Left colon (tissue), 2 donors: ENCODE measurements around the gene CHST8. TPM values are rescaled to one million over a fixed set of nuclear protein-coding genes. Genes with fewer than 3 reads are reported as not detected.

ENCODE experiments used
- ATAC-seq: fragments of 200-7000 bp; cut with Tn5 transposase; one replicate; pipeline ENCODE4 v1.9.1; 2020; ENCODE audit warnings: mild to moderate bottlenecking, moderate library complexity
- DNase-seq, 2 donors: peaks; one replicate each; pipeline ENCODE4 v3.0.0-alpha.2; 2020
- intact Hi-C, 2 donors: fragments of 100-400 bp; cut with DNase I in 1 of 2; cut with micrococcal nuclease in 1 of 2; formaldehyde crosslinking; loops; one replicate each; pipeline versions ENCODE4 v1.11.2 to v1.14.0; 2022; cut with DNase I, micrococcal nuclease
- total RNA-seq, 2 donors: library from RNA; stranded (reverse); fragmentation: NEBNext Ultra II Directional; extraction: Animal tissue kit (Norgen Biotek cat#: 25700); gene quantifications; one replicate each; pipeline ENCODE4 v1.2.1, GENCODE V29; 2021
- donor health status: DM: no; HTN: no; CAD: no.
- donor health status: DM: yes; HTN: yes; CAD: no.

The CHST8 gene
- total RNA-seq, 2 donors from 2014 or later: not detected

DNA sequence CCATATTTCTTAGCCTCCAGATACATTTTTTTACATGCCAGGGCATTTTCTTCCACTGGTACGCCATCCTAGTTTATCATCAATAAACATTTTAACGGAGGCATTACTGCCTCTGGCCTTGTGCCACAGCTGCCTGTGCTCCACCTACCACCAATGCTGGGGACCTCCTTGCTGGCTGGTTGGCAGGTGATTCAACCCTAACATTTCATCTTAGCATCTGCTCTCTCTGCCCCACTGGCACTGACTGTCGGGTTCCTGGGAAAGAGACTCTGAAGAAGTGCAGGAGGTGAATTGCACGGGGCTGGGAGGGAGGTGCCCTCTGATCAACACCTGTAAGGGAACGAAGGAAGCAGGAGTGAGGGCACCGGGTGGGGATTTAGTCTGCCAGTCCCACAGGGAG is 123.5 kb downstream of the CHST8 start:
- intact Hi-C loops: no loop called here
- DNase-seq: no peak
- ATAC-seq: no peak

DNA sequence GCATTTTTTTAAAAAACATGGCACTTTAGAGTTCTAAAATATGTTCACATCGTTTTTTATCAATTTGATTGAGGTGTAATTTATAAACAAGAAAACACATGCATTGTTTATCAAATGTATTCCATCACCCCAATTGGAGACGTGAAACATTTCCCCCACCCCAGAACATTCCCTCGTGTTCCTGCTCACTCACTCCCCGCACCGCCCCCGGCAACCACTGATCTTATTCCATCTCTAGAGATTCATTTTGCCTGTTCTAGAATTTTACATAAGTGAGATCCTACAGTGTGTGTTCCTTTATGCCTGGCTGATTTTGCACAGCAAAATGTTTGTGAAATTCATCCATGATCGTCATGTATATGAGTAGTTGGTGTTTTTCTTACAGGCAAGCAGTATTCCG is 124.4 kb downstream of the CHST8 start:
- ATAC-seq (no peak), DNase-seq (no peak)
- intact Hi-C loops: no loop called here

DNA sequence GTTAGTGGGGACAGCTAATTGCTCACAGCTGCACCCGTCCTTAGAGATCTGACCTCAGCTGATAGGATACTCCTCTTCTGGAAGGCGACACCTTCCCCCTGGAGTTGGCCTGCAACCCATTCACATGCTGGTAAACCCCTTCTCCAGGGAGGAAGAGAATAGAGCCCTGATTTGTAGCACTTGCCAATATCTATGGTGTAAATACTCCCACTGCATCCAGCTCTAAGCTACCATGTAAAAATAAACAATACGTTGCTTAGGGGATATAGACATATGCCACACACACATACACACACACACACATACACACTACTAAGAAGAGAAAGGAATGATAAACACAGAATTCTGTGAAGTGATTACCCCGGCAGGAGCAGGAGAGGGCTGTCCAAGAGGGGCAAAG is 125.5 kb downstream of the CHST8 start:
- DNase-seq (no peak), ATAC-seq (no peak)
- intact Hi-C loops: no loop called here

DNA sequence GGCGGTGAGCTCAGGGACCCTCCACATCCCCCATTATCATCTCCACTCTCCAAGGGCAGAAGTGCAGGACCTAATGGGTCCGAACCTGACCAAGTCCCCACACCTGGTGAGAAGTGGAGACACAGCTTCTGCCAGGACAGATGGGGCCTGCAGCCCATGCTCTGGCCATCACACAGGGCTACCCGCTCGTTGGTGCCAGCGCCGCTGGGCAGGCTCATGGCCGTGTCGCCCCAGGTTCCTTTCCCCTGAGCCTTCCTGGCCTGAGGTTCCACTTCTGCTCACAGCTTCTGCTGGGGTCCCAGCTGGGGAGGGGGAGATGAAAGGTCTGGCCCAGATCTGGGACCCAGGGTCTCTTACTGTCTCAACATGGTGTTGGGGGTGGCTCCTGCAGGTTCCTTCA is 126.5 kb downstream of the CHST8 start:
- ATAC-seq (no peak), DNase-seq (no peak)
- intact Hi-C loops: no loop called here

DNA sequence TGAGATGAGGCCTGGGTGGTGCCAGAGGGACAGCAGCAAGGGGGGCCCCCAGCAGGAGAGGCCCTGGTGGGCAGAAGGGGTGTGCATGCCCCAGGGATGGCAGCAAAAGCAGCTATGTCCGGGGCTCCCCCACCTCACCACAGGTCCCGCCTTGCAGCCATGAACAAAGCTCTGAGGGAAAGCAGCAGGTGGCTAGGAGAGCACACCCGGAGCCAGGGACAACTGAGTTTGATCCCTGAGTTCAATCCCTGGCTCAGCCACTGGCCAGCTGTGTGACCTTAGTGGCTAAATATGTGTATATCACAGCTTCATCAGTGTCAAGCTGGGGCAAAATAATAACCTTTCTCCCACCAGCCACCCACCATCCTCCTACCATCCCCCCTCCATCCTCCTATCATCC is 127.3 kb downstream of the CHST8 start:
- no peak for ATAC-seq
- intact Hi-C loops: no loop called here

DNA sequence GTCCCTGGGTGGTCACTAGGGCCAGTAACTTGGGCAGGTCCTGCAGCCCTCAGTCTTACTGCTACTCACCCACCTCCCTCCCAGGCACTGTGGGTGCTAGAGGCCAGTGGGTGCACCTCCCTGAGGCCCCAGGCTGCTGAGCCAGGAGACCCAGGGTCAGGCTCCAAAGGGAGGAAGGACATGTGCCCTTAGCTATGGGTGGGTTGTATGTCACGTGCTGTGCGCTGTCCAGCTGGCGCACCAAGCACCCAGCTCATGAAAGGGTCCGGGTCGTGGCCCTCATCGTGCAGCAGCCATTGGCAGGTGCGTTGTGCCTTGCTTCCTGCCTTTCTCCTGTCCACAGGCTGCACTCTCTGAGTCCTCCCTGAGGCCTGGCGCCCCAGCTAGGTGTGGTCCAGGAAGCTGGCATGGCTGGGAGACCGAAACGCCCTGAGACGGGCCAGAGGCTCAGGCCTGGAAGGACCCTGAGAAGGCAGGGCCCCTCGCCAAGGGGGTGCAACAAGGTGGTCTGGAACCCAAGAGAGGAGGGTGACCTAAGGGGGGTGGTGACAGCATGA is 127.9 kb downstream of the CHST8 start:
- DNase-seq (no peak), ATAC-seq (no peak)
- intact Hi-C loops: no loop called here

More for the DNA sequence above, 127.3 kb downstream of the CHST8 start:
- DNase-seq: no peak

DNA sequence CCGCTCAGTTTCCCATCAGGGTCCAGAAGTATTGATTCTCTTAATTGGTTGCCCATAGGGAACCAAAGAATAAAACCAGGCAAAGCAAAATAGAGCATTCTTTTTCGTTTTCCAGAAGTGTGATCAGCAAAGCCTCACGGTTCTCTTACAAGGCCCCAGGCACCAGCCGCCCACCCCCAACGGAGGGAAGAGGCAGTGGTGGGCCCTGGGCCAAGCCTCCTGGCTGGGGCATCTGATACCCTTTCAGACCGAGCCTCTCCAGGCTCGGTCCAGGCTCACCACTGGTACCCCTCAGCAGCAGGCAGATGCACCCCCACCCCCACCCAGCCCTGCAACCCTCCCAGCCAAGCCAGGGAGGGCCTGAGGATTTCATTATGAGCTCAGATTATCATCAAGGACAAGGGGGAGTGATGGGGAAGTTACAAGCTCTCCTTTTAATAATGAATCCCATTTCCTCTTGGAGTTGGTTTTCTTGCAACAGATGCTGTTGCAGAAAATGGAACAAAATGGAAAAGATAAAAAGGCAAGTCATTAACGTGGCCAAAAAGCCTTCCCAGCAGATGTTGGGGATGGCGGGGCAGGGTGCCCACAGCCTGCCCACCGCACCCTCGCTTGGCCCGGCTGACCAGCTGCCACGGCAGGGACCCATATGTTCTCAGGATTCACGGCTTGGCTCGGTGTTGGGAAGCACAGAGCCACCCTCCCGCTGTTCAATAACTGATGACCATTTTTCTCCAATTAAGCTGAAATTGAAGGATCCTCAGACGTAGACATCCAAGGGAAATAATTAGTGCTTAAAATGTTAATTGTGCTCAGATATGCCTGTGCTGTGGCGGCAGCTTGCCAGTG is 129.1 kb downstream of the CHST8 start:
- no peak for DNase-seq
- ATAC-seq: no peak
- intact Hi-C loops: no loop called here

DNA sequence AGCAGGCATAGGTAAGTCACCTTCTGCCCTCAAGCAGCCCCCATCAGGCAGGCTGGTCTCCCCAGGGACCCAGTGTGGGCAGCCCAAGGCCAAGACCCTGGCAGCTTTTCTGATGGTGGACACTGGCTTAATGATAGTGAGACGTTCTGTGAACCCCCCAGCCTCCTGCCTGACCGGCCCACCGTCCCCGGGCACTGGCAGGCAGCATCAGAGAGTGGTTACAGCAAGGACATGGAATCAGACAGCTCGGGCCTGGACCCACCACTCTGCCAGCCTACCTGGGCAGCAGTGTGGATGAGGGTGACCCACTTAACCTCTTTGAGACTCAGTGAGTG is 129.7 kb downstream of the CHST8 start:
- DNase-seq (no peak), ATAC-seq (no peak)
- intact Hi-C loops: no loop called here

DNA sequence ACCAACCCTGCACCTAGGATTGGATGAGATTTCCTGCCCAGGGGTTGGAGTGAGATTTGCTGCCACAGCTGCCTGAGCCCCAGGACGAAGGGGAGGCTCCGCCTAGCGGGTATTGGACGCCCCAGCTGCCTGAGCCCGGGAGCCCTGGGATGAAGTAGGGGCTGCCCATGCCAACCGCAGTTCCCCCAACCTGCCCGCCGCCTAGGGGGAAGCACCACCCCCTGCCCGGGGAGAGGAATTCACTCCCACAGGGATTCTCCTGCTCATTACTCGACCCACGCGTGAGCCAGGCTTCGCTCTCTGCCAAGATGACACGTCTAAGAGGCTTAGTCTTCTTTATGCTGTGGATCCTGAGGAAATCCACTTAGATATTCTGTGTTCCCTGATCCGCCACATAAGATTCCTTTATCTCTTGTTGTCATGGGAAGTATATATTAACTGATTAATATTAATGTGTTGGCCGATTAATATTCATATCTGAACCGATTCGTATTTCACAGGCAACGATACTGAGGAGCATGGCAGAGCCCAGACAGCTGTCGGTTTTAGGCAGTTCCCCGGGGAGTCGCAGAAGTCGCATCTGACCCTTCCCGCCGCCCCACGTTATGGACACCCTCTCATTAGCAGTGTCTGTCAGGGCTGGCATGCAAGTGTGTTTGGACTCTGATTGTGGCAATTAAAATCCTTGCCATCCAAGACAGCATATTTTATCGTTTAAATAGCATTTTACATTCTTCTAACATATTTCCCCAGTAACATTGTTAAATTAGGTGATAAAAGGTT is 130.5 kb downstream of the CHST8 start:
- DNase-seq (no peak), ATAC-seq (no peak)
- intact Hi-C loops: no loop called here

DNA sequence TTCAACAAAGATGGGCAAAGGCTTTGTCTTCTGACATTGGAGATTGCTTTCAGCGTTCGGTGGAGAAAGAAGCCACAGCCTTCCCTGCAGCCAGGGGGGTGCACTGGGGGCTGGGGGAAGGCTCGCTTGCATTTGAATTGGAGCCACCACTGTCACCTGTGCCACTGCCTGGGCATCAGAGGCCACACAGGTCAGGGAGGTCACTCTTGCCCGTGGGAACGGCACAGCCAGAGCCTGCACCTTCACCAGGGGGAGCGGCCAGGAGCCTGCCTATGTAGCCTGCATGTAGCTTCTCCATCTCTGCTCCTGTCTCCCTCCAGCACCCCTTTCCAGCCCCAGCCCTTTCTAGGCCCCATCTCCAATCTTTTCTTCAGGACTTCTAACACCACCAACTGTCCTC is 131.2 kb downstream of the CHST8 start:
- ATAC-seq: no peak
- no peak for DNase-seq
- intact Hi-C loops: no loop called here

DNA sequence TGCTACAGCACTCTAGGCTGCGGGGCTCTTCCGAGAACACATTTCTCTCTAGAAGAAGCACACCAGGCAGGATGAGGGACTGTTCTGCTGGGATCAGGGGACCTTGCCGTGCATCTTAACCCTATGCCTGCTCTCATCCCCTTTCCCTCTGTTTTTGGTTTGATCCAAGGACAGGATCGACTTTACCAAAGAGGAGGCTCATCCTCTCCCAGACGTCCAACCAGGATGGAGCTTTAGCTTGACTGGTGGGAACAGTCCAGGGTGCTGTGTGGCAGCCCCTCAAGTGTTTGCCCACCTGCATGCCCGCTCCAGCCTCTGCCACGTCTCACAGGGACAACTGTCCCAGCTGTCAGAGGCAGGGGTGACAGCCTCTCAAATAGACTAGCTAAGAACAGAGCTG is 132.6 kb downstream of the CHST8 start:
- DNase-seq (no peak), ATAC-seq (no peak)
- intact Hi-C loops: no loop called here

DNA sequence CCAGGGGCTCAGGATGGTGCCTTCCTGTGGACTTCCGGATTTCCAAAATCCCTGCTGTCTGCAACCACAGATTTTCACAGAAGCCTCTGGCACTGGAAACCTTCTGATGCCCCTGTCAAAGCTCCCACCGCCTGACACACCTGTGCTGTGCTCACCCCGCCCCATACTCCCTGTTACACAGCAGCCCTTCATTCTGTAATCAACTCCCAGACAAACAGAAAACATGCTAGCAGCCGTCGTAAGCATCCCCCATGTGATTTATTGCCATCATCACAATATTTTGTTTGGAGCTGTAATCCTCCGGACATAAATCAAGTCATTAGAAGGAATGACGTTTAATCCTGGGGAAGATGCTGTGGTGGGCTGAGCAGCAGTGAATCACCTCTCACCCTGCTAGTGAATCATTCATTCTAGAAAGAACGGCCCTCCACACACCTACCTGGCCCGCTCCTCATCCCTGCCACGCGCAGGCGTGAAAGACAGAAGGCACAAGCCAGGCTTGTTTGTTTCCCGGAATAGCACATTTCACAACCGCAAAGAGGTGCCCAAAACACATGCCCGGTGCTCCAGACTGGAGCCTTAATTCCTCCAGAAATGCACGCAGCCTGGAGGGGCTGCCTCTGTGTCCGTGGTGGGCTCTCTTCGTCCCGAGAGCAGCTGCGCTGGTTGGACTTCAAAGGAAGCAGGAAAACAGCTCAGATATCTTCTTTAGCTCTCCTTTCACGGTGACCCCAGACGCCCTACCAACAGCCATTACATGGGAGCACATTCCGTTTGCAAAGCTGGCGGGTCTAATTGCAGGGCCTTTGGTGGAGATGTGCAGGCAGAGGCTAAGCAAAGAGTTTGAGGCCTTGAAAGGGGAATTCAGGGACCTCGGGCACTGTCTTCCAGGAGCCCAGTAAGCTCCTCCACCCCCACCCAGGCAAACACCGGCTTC is 133.6 kb downstream of the CHST8 start:
- intact Hi-C loops: no loop called here
- DNase-seq (no peak), ATAC-seq (no peak)

DNA sequence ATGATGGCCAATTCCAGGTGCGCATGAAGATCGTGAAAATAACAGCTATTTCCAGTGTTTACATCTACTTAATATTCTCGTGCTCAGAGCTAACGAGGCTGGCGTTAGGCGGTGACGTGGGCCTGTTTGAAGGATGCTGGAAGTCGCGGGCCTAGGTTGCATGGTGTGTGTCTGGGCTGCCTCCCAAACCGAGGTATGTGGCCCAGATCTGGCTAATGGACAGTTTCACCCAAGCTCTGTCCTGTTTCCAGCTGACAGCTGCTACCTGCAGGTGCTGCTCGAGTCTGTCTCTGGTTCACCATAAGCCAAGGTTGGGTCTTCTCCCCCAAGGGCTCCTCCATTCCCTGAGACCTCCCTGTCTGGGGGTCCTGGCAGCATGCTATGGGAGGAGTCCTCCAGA is 134.4 kb downstream of the CHST8 start:
- intact Hi-C loops: no loop called here
- DNase-seq (no peak), ATAC-seq (no peak)

DNA sequence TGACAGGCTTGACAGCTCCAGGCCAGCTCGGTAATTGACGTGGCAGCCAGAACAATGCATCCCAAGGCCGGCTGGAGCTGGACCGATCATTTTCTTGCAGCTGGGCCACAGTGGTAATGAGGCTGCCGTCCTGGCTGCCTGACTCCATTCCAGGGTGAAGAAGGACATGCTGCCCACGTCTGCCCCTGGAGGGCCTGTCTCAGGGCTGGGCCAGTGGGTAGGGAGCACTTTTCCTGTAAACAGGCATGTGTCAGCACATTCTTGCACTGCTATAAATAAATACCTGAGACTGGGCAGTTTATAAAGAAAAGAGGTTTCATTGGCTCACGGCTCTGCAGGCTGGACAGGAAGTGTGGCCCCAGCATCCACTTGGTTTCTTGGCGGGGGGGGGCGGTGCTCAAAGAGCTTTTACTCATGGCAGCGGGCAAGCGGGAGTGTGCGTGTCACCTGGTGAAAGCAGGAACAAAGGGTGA is 136.8 kb downstream of the CHST8 start:
- ATAC-seq: no peak
- intact Hi-C loops: no loop called here
- DNase-seq: no peak

DNA sequence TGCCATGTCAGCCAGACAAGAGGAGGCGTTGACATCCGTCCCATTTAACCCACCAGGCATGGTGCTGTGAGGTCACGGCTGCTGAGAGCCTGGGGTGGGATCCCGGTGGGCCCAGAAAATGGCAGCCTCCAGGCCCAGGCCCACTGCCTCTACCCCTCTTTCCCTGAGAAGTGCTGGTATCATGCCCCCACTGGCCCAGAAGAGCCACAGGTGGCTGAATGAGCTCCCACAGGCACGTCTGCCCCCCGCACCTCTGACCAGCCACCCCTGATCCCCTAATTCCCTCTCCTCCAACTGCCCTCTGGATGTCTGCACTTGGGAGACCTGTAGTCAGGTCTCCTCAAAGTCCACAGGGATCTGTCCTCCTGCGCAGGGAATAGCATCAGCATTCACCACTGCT is 137.6 kb downstream of the CHST8 start:
- ATAC-seq (no peak), DNase-seq (no peak)
- intact Hi-C loops: no loop called here

DNA sequence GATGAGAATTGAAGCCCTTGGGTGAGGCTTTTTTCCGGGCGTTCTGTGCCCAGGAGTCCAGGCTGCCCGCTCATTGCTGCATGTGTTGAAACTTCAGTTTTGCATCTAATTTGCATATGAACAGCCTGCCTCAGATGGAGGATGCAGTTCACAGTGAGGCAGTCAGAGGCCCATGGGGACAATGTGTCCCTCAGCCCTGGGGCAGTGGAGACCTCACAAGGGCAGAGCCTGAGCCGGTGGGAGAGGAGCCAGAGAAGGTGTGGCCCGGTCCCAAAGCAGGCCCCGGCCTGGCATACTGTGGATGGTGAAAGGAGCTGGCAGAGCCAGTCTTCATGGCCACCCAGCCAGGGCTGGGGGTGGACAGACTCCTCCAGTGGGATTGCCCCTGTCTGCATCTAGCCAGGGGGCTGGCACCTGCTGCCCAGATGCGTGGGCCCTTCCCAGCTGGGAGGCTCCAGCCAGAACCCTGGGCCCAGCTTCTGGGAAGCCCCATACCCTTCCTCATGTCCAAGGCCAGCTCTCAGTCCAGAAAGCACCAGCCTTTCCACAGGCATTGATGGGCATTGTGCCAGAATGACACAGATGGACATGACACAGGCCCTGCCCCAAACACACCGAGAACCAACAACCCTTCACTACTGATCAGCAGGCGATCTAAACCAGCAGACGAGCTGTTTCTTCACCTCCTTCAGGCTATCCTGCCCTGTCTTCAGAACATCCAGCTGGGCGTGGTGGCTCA is 142.0 kb downstream of the CHST8 start:
- intact Hi-C loops: no loop called here
- ATAC-seq (no peak), DNase-seq (no peak)

DNA sequence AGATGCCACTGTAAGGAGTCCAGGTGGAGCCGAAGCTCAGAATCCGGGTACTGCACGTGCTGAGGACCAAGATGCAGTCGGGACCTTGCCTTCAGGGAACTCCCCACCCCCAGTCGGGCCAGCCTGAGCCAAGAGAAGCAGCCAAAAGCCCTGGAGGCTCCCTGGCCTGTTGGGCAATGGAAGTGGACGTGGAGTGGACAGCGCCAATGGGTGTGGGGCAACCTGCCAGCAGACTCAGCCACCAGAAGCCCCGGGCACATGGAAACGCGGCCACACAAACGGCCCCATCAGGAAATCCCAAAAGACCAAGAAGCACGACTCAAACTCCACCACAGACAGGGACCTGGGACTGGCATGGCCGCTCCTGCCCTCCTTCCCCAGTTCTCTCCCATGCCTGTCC is 144.9 kb downstream of the CHST8 start:
- intact Hi-C loops: loop anchor here in 1 of 2 donors (5.0 kb wide), 1 partner anchor 334 kb away; no protein-coding TSS in a partner anchor
- DNase-seq (no peak), ATAC-seq (no peak)

DNA sequence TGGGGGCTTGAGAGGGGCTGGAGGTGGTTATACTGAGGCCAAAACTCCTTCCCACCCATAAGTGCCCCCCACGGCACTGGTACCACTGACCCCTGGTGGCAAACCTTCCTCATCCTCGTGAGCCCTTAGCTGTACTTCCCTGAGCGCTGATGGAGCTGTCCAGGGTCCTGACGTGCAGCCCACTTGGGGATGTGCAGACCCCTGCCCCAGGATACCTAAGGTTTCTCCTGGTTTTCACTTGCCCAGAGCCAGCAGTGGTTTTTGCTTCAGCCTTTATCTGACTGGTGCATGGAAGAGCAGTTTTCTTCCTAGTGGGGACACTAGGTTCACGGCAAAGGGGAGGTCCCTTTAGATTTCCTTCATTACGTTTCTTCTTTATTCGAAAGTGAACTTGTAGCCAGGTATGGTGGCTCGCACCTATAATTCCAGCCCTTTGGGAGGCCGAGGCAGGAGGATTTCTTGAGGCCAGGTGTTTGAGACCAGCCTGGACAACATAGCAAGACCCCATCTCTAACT is 146.2 kb downstream of the CHST8 start:
- DNase-seq: peak in 1 of 2 donors; percentile 16
- no peak for ATAC-seq
- intact Hi-C loops: loop anchor here in 1 of 2 donors (5.0 kb wide), 1 partner anchor 336 kb away; no protein-coding TSS in a partner anchor
